Heart right ventricle (tissue), 16 donors: Measurements from ENCODE around the gene TNFRSF4. TPM values are rescaled to one million over a fixed set of nuclear protein-coding genes. Genes with fewer than 3 reads are reported as not detected.

Source experiments
- ATAC-seq, 8 donors: fragments of 200-7000 bp; cut with Tn5 transposase; one replicate each; pipeline ENCODE4 v1.9.1; 2020; ENCODE audit warnings: mild to moderate bottlenecking in 8 of 8, moderate library complexity in 8 of 8, moderate number of reproducible peaks in 1 of 8
- DNase-seq, 2 donors: peaks; one replicate each; pipeline ENCODE4 v3.0.0-alpha.2; 2020
- H3K27ac ChIP-seq, 10 donors: fragments of 200-600 bp; sonication (generic) in 2 of 10; one replicate each; pipeline versions ENCODE4 v1.5.0 to v1.8.0; 2020 to 2022; ENCODE audit warnings: mild to moderate bottlenecking in 3 of 10
- H3K27me3 ChIP-seq, 7 donors: fragments of 200-600 bp; one replicate each; pipeline ENCODE4 v1.8.0; 2021 to 2022; ENCODE audit warnings: mild to moderate bottlenecking in 2 of 7
- H3K36me3 ChIP-seq, 9 donors: fragments of 200-600 bp; sonication (generic) in 1 of 9; one replicate each; pipeline versions ENCODE4 v1.5.0 to v1.8.0; 2020 to 2022; ENCODE audit warnings: mild to moderate bottlenecking in 2 of 9
- H3K4me1 ChIP-seq, 9 donors: fragments of 200-600 bp; sonication (generic) in 1 of 9; one replicate each; pipeline versions ENCODE4 v1.5.0 to v1.8.0; 2020 to 2022; ENCODE audit warnings: mild to moderate bottlenecking in 4 of 9
- H3K4me3 ChIP-seq, 10 donors: fragments of 200-600 bp; sonication (generic) in 2 of 10; one replicate each; pipeline versions ENCODE4 v1.5.0 to v1.8.0; 2020 to 2022; ENCODE audit warnings: mild to moderate bottlenecking in 7 of 10, moderate library complexity in 2 of 10
- H3K9me3 ChIP-seq, 11 donors: fragments of 200-600 bp in 10 of 11; sonication (generic) in 2 of 11; one replicate each; pipeline versions ENCODE4 v1.5.0 to v1.8.0; 2013 to 2022; ENCODE audit warnings: mild to moderate bottlenecking in 2 of 11, control low read depth in 1 of 11, moderate library complexity in 1 of 11
- CTCF ChIP-seq, 9 donors: fragments of 200-600 bp; sonication (generic) in 2 of 9; IDR thresholded peaks; one replicate each; pipeline versions ENCODE4 v1.5.0 to v1.8.0; 2021 to 2022; ENCODE audit warnings: antibody characterized with exemption in 9 of 9, mild to moderate bottlenecking in 5 of 9, moderate library complexity in 1 of 9
- WGBS, 2 donors: extraction: QIAGEN DNeasy Blood & Tissue Kit; methylation state at CpG; one replicate each; pipeline ENCODE4 v1.1.7; 2013; ENCODE audit warnings: inconsistent platforms in 1 of 2; 5-methylcytosine and 5-hydroxymethylcytosine counted together
- intact Hi-C, 10 donors: fragments of 100-400 bp; cut with DNase I; formaldehyde crosslinking; loops; one replicate each; pipeline versions ENCODE4 v1.11.1 to v1.14.2; 2022
- microRNA-seq, 2 donors: library from miRNA; unstranded; fragments of <30 nt; microRNA quantifications; one replicate each; pipeline ENCODE4 v1.2.0, GENCODE V29; 2021
- polyA plus RNA-seq, 2 donors: library from polyadenylated mRNA; stranded (reverse); fragments of 200-250 nt; gene quantifications; one replicate each; pipeline ENCODE4 v1.2.3, GENCODE V29; 2013
- total RNA-seq, 10 donors: library from RNA; stranded (reverse); fragmentation: NEBNext Ultra II Directional in 3 of 10; extraction: Animal tissue kit (Norgen Biotek cat#: 25700) in 3 of 10; gene quantifications; one replicate each; pipeline versions ENCODE4 v1.2.1 to v1.2.4, GENCODE V29; 2021 to 2023
- donor health status: Arrhythmogenic right ventricular cardiomyopathy.
- donor health status: ischemic (EF 13 %, LVEDD 7.1; RV severe dilation, severe dysfunction).
- donor health status: healthy with polysubstance abuse.
- donor health status: DM: no; HTN: yes; CAD: no.
- donor health status: DM: no; HTN: no; CAD: no.
- donor health status: ischemic (EF 25% LVEDD 6.9; RV normal size, moderate dysfunction).
- donor health status: ischemic (EF 25% LVEDD 5.7; RV mildly dilated, moderate dysfunction).
- donor health status: healthy.
- donor health status: DM: yes; HTN: yes; CAD: no.
- donor health status: Ischemic cardiomyopathy.
- donor health status: ischemic (EF 35%, LVEDD 5.7; RV mildly dilated, moderate dysfunction).
- donor health status: nonischemic (EF 11% LVEDD 7.7; RV severe dilation, severe dysfunction).
- donor health status: DM: yes; HTN: yes; CAD: no.
- donor health status: PGD.
- donor health status: ischemic (EF 29% LVEDD 5.4; RV normal size, mild dysfunction).
- donor health status: nonischemic (EF 23%, LVEDD 6.1; RV moderate dilation, normal function).

TNFRSF4 gene
- total and polyA plus RNA-seq, 12 donors: 0.52 to 24.8 (median 5.0) TPM

- Histone ChIP-seq H3K36me3 (no peaks in the 10 kb centered on the region), H3K27ac (no peak overlapping the region), H3K4me1 (peaks cover 0 to 17% (median 9%) of the 10 kb centered on the region in 9 donors), H3K27me3 (peaks cover 0 to 68% (median 60%) of the 10 kb centered on the region in 7 donors), H3K4me3 (no peak overlapping the region), H3K9me3 (no peaks in the 10 kb centered on the region)
- no peak for DNase-seq
- 64 to 71% methylated on average over 58 to 73 of the region's 73 CpGs for WGBS, 2 donors
- ATAC-seq: no peak
- intact Hi-C loops: no loop called here
- no peak for TF ChIP-seq CTCF (IDR thresholded peaks at IDR 0.05)
These were observed 51.1 kb downstream of the TNFRSF4 start for GRCh38 chr1:1162597-1163537.

- no peak overlapping the region for H3K4me3 ChIP-seq
- H3K9me3 ChIP-seq: no peaks in the 10 kb centered on the region
- H3K27me3 ChIP-seq: peaks cover 0 to 56% (median 49%) of the 10 kb centered on the region in 7 donors
- TF ChIP-seq CTCF (IDR thresholded peaks at IDR 0.05): no peak
- no peak for DNase-seq
- no peak for ATAC-seq
- no peak overlapping the region for H3K27ac ChIP-seq
- 57 to 58% methylated on average over 17 of the region's 17 CpGs for WGBS, 2 donors
- H3K4me1 ChIP-seq: peaks cover 0 to 21% (median 13%) of the 10 kb centered on the region in 9 donors
- H3K36me3 ChIP-seq: no peaks in the 10 kb centered on the region
- intact Hi-C loops: no loop called here
These were observed 52.3 kb downstream of the TNFRSF4 start for GRCh38 chr1:1161683-1162079.

Small RNAs within 50 kb of the gene (microRNA-seq; reads per million reads assigned to microRNA genes)
- gene MIR200A (1.2 to 11.2 reads per million in 2 donors), gene MIR200B (9.6 to 78.7 reads per million in 2 donors), gene MIR429 (3.0 to 41.9 reads per million in 2 donors)

Other genes starting within 250 kb of the TNFRSF4 start
- under 1 TPM in 2 of 10 donors, not detected in 8; 0.13 to 0.30 TPM for gene PLEKHN1, start 247.7 kb downstream of the TNFRSF4 start, total RNA-seq
- under 1 TPM; 0.28 to 0.37 TPM for gene PLEKHN1, start 247.7 kb downstream of the TNFRSF4 start, polyA plus RNA-seq
- 100 to 1,000 TPM in 8 of 10 donors, 10 to 100 TPM in 2; 66.2 to 238 (median 122) TPM for gene PERM1, start 232.1 kb downstream of the TNFRSF4 start, total RNA-seq
- gene PERM1, start 232.1 kb downstream of the TNFRSF4 start, polyA plus RNA-seq: 100 to 1,000 TPM in 1 of 2 donors, 10 to 100 TPM in 1; 55.1 to 513 TPM
- 10 to 100 TPM; 28.5 to 78.1 (median 41.6) TPM for gene HES4, start 214.1 kb downstream of the TNFRSF4 start, total RNA-seq
- gene HES4, start 214.1 kb downstream of the TNFRSF4 start, polyA plus RNA-seq: 10 to 100 TPM; 49.2 to 49.8 TPM
- gene ISG15, start 200.7 kb downstream of the TNFRSF4 start, total RNA-seq: 100 to 1,000 TPM in 1 of 10 donors, 10 to 100 TPM in 8, 1 to 10 TPM in 1; 9.8 to 169 (median 20.9) TPM
- 100 to 1,000 TPM in 1 of 2 donors, 10 to 100 TPM in 1; 51.7 to 186 TPM for gene ISG15, start 200.7 kb downstream of the TNFRSF4 start, polyA plus RNA-seq
- gene AGRN, start 194.0 kb downstream of the TNFRSF4 start, total RNA-seq: 10 to 100 TPM; 12.7 to 33.9 (median 18.3) TPM
- gene AGRN, start 194.0 kb downstream of the TNFRSF4 start, polyA plus RNA-seq: 10 to 100 TPM; 11.5 to 30.7 TPM
- gene RNF223, start 139.8 kb downstream of the TNFRSF4 start, total RNA-seq: not detected
- gene RNF223, start 139.8 kb downstream of the TNFRSF4 start, polyA plus RNA-seq: not detected
- gene C1orf159, start 98.1 kb downstream of the TNFRSF4 start, total RNA-seq: 1 to 10 TPM; 2.9 to 6.0 (median 3.5) TPM
- gene C1orf159, start 98.1 kb downstream of the TNFRSF4 start, polyA plus RNA-seq: 10 to 100 TPM in 1 of 2 donors, 1 to 10 TPM in 1; 7.1 to 14.0 TPM
- under 1 TPM in 7 of 10 donors, not detected in 3; 0.11 to 0.53 (median 0.26) TPM for gene TTLL10, start 40.3 kb downstream of the TNFRSF4 start, total RNA-seq
- gene TTLL10, start 40.3 kb downstream of the TNFRSF4 start, polyA plus RNA-seq: under 1 TPM; 0.09 to 0.29 TPM
- gene TNFRSF18, start 7.6 kb downstream of the TNFRSF4 start, total RNA-seq: 1 to 10 TPM in 1 of 10 donors, under 1 TPM in 2, not detected in 7; 0.28 to 1.7 (median 0.49) TPM
- under 1 TPM in 1 of 2 donors, not detected in 1; 0.26 TPM for gene TNFRSF18, start 7.6 kb downstream of the TNFRSF4 start, polyA plus RNA-seq
- gene SDF4, start 17.8 kb upstream of the TNFRSF4 start, total RNA-seq: 100 to 1,000 TPM in 9 of 10 donors, 10 to 100 TPM in 1; 95.6 to 174 (median 123) TPM
- gene SDF4, start 17.8 kb upstream of the TNFRSF4 start, polyA plus RNA-seq: 100 to 1,000 TPM; 107 to 184 TPM
- gene B3GALT6, start 18.1 kb upstream of the TNFRSF4 start, total RNA-seq: 10 to 100 TPM in 4 of 10 donors, 1 to 10 TPM in 6; 7.3 to 13.5 (median 9.1) TPM
- 10 to 100 TPM in 1 of 2 donors, 1 to 10 TPM in 1; 7.7 to 16.2 TPM for gene B3GALT6, start 18.1 kb upstream of the TNFRSF4 start, polyA plus RNA-seq
- 1 to 10 TPM in 4 of 10 donors, under 1 TPM in 5, not detected in 1; 0.42 to 1.9 (median 0.90) TPM for gene C1QTNF12, start 32.6 kb upstream of the TNFRSF4 start, total RNA-seq
- gene C1QTNF12, start 32.6 kb upstream of the TNFRSF4 start, polyA plus RNA-seq: 1 to 10 TPM; 1.6 to 2.3 TPM
- gene UBE2J2, start 59.7 kb upstream of the TNFRSF4 start, total RNA-seq: 10 to 100 TPM; 23.5 to 41.9 (median 29.2) TPM
- 10 to 100 TPM; 43.8 to 44.1 TPM for gene UBE2J2, start 59.7 kb upstream of the TNFRSF4 start, polyA plus RNA-seq
- 1 to 10 TPM; 1.0 to 5.4 (median 2.7) TPM for gene SCNN1D, start 66.3 kb upstream of the TNFRSF4 start, total RNA-seq
- 10 to 100 TPM in 1 of 2 donors, 1 to 10 TPM in 1; 1.0 to 22.5 TPM for gene SCNN1D, start 66.3 kb upstream of the TNFRSF4 start, polyA plus RNA-seq
- gene ACAP3, start 93.8 kb upstream of the TNFRSF4 start, total RNA-seq: 10 to 100 TPM; 24.1 to 60.0 (median 30.4) TPM
- gene ACAP3, start 93.8 kb upstream of the TNFRSF4 start, polyA plus RNA-seq: 100 to 1,000 TPM in 1 of 2 donors, 10 to 100 TPM in 1; 22.2 to 152 TPM
- 10 to 100 TPM in 3 of 10 donors, 1 to 10 TPM in 7; 5.6 to 11.9 (median 8.2) TPM for gene PUSL1, start 94.4 kb upstream of the TNFRSF4 start, total RNA-seq
- gene PUSL1, start 94.4 kb upstream of the TNFRSF4 start, polyA plus RNA-seq: 10 to 100 TPM; 16.0 to 17.8 TPM
- gene INTS11, start 110.5 kb upstream of the TNFRSF4 start, total RNA-seq: 10 to 100 TPM; 44.7 to 91.7 (median 56.6) TPM
- 100 to 1,000 TPM in 1 of 2 donors, 10 to 100 TPM in 1; 92.6 to 269 TPM for gene INTS11, start 110.5 kb upstream of the TNFRSF4 start, polyA plus RNA-seq
- 100 to 1,000 TPM in 1 of 10 donors, 10 to 100 TPM in 9; 49.4 to 126 (median 65.4) TPM for gene CPTP, start 110.6 kb upstream of the TNFRSF4 start, total RNA-seq
- gene CPTP, start 110.6 kb upstream of the TNFRSF4 start, polyA plus RNA-seq: 100 to 1,000 TPM in 1 of 2 donors, 10 to 100 TPM in 1; 55.3 to 222 TPM
- gene TAS1R3, start 117.1 kb upstream of the TNFRSF4 start, total RNA-seq: under 1 TPM; 0.16 to 0.87 (median 0.35) TPM
- gene TAS1R3, start 117.1 kb upstream of the TNFRSF4 start, polyA plus RNA-seq: 1 to 10 TPM in 1 of 2 donors, under 1 TPM in 1; 0.39 to 3.1 TPM
- 100 to 1,000 TPM in 3 of 10 donors, 10 to 100 TPM in 7; 64.7 to 153 (median 78.0) TPM for gene DVL1, start 135.3 kb upstream of the TNFRSF4 start, total RNA-seq
- gene DVL1, start 135.3 kb upstream of the TNFRSF4 start, polyA plus RNA-seq: 100 to 1,000 TPM in 1 of 2 donors, 10 to 100 TPM in 1; 75.4 to 153 TPM
- 10 to 100 TPM in 9 of 10 donors, 1 to 10 TPM in 1; 7.2 to 23.3 (median 14.6) TPM for gene MXRA8, start 144.4 kb upstream of the TNFRSF4 start, total RNA-seq
- 10 to 100 TPM; 28.7 to 35.6 TPM for gene MXRA8, start 144.4 kb upstream of the TNFRSF4 start, polyA plus RNA-seq
- gene AURKAIP1, start 161.1 kb upstream of the TNFRSF4 start, total RNA-seq: 100 to 1,000 TPM; 176 to 251 (median 193) TPM
- 100 to 1,000 TPM; 376 to 528 TPM for gene AURKAIP1, start 161.1 kb upstream of the TNFRSF4 start, polyA plus RNA-seq
- 10 to 100 TPM; 38.5 to 77.5 (median 47.7) TPM for gene CCNL2, start 185.2 kb upstream of the TNFRSF4 start, total RNA-seq
- gene CCNL2, start 185.2 kb upstream of the TNFRSF4 start, polyA plus RNA-seq: 100 to 1,000 TPM in 1 of 2 donors, 10 to 100 TPM in 1; 57.3 to 243 TPM
- 100 to 1,000 TPM; 116 to 162 (median 132) TPM for gene MRPL20, start 193.1 kb upstream of the TNFRSF4 start, total RNA-seq
- gene MRPL20, start 193.1 kb upstream of the TNFRSF4 start, polyA plus RNA-seq: 100 to 1,000 TPM; 124 to 224 TPM
- gene ANKRD65, start 207.1 kb upstream of the TNFRSF4 start, total RNA-seq: 1 to 10 TPM in 7 of 10 donors, under 1 TPM in 3; 0.37 to 2.5 (median 1.8) TPM
- gene ANKRD65, start 207.1 kb upstream of the TNFRSF4 start, polyA plus RNA-seq: 1 to 10 TPM; 1.2 to 3.1 TPM
- 10 to 100 TPM; 10.8 to 52.8 (median 14.1) TPM for gene VWA1, start 221.5 kb upstream of the TNFRSF4 start, total RNA-seq
- gene VWA1, start 221.5 kb upstream of the TNFRSF4 start, polyA plus RNA-seq: 10 to 100 TPM; 13.9 to 27.5 TPM
- 1 to 10 TPM in 5 of 10 donors, under 1 TPM in 5; 0.11 to 2.2 (median 1.2) TPM for gene ATAD3C, start 235.5 kb upstream of the TNFRSF4 start, total RNA-seq
- gene ATAD3C, start 235.5 kb upstream of the TNFRSF4 start, polyA plus RNA-seq: under 1 TPM; 0.49 to 0.66 TPM